Tibial nerve (tissue), 4 donors: ENCODE results near the gene RAB36. TPM values are rescaled to one million over a fixed set of nuclear protein-coding genes. Genes with fewer than 3 reads are reported as not detected.

Source experiments
- DNase-seq, 2 donors: peaks; one replicate each; pipeline ENCODE4 v3.0.0-alpha.2; 2019; ENCODE audit warnings: low spot score in 2 of 2
- H3K27ac ChIP-seq, 4 donors: fragments of 200-600 bp; sonication (generic) in 3 of 4; one replicate each; pipeline ENCODE4 v1.5.1; 2017 to 2019; ENCODE audit warnings: mild to moderate bottlenecking in 1 of 4
- H3K27me3 ChIP-seq, 2 donors: fragments of 200-600 bp; sonication (generic) in 1 of 2; one replicate each; pipeline versions ENCODE4 v1.5.1 to v1.6.0; 2017 to 2019
- H3K36me3 ChIP-seq, 3 donors: fragments of 200-600 bp; sonication (generic); one replicate each; pipeline ENCODE4 v1.5.1; 2018 to 2019
- H3K4me1 ChIP-seq, 4 donors: fragments of 200-600 bp; sonication (generic) in 3 of 4; one replicate each; pipeline ENCODE4 v1.5.1; 2017 to 2019
- H3K4me3 ChIP-seq, 4 donors: fragments of 200-600 bp; sonication (generic) in 3 of 4; one replicate each; pipeline ENCODE4 v1.5.1; 2017 to 2019; ENCODE audit warnings: mild to moderate bottlenecking in 1 of 4, moderate library complexity in 1 of 4
- H3K9me3 ChIP-seq, 4 donors: fragments of 200-600 bp; sonication (generic) in 3 of 4; one replicate each; pipeline ENCODE4 v1.5.1; 2017 to 2019
- EP300 ChIP-seq, 2 donors: sonication (generic); formaldehyde crosslinking; IDR thresholded peaks; one replicate each; pipeline ENCODE4 v1.6.1; 2017; ENCODE audit warnings: antibody characterized with exemption in 2 of 2, mild to moderate bottlenecking in 1 of 2
- POLR2A ChIP-seq, 2 donors: fragments of 450-650 bp; IDR thresholded peaks; one replicate each; pipeline ENCODE4 v1.6.1; 2017; ENCODE audit warnings: antibody characterized with exemption in 2 of 2, mild to moderate bottlenecking in 2 of 2, moderate library complexity in 2 of 2
- whole genome bisulfite sequencing, 2 donors: methylation state at CpG; one replicate each; pipeline ENCODE4 v1.1.5; 2018; 5-methylcytosine and 5-hydroxymethylcytosine counted together
- total RNA-seq, 4 donors: library from RNA; depleted of rRNA; stranded (reverse); fragments of >200 nt; gene quantifications; one replicate each; pipeline ENCODE4 v1.1.0, GENCODE V29; 2016
- TF ChIP-seq, protein P1 (sequence below), 5 experiments: fragments of 200-600 bp in 3 of 5; fragments of 450-650 bp in 2 of 5; sonication (generic) in 3 of 5; IDR thresholded peaks; one replicate each; pipeline ENCODE4 v1.5.1; 2016 to 2019; ENCODE audit warnings: antibody characterized with exemption in 5 of 5, mild to moderate bottlenecking in 3 of 5, moderate library complexity in 2 of 5

The RAB36 gene
- total RNA-seq, 4 donors from 2014 or later = 4.9 to 7.5 (median 6.1) TPM

DNA sequence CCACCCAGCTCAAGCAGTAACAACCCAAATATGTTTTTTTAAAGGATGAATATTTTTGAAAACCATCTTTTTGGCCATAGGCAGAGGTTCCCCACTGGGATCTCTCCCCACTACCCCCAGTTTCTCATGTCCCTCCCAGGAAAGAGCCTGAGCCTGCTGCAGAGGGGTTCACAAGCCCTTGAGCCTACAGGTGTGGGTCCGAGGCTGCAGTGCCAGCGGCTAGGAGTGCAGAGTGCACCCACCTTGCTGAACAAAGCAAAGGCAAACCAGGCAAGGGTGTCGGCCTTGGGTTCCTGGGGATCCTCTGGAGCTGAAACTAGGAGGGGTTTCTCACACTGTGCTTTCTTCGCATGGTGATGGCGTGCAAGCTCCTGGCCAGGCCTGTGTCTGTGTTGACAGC lies 40.0 kb upstream of the RAB36 start:
- Histone ChIP-seq H3K27me3 (no peaks in the 10 kb centered on the region), H3K36me3 (no peaks in the 10 kb centered on the region), H3K4me3 (no peak overlapping the region), H3K27ac (no peak overlapping the region), H3K4me1 (peaks cover 0 to 9% (median 0%) of the 10 kb centered on the region in 4 donors), H3K9me3 (no peaks in the 10 kb centered on the region)
- no peak for DNase-seq
- WGBS, 2 donors = 95 to 97% methylated on average over 5 of the region's 5 CpGs
- TF ChIP-seq POLR2A (IDR thresholded peaks at IDR 0.05) (no peak), EP300 (IDR thresholded peaks at IDR 0.05) (no peak)
- TF ChIP-seq, protein P1, sequence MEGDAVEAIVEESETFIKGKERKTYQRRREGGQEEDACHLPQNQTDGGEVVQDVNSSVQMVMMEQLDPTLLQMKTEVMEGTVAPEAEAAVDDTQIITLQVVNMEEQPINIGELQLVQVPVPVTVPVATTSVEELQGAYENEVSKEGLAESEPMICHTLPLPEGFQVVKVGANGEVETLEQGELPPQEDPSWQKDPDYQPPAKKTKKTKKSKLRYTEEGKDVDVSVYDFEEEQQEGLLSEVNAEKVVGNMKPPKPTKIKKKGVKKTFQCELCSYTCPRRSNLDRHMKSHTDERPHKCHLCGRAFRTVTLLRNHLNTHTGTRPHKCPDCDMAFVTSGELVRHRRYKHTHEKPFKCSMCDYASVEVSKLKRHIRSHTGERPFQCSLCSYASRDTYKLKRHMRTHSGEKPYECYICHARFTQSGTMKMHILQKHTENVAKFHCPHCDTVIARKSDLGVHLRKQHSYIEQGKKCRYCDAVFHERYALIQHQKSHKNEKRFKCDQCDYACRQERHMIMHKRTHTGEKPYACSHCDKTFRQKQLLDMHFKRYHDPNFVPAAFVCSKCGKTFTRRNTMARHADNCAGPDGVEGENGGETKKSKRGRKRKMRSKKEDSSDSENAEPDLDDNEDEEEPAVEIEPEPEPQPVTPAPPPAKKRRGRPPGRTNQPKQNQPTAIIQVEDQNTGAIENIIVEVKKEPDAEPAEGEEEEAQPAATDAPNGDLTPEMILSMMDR (IDR thresholded peaks at IDR 0.05) = no peak

DNA sequence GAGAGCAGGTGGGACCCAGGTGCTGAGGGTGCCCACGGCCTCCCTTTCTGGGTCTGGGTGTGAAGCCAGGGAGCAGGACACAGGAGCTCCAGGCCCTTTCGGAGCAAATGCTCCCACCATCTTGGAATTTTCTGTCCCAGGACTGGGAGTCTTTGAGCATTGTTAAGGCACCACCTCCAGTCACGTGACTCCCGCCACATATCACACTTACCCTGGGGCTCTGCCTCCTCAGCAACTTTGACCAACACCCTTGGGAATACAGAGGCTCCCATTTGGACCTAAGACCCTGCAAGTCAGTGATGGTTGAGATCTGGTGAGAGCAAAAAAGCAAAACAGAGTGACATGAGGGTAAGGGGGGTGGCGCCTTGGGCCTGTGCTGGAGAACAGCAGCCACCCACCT lies 39.4 kb upstream of the RAB36 start:
- 94 to 98% methylated on average over 5 of the region's 5 CpGs for WGBS, 2 donors
- Histone ChIP-seq H3K9me3 (no peaks in the 10 kb centered on the region), H3K27me3 (no peaks in the 10 kb centered on the region), H3K4me1 (peaks cover 0 to 7% (median 0%) of the 10 kb centered on the region in 4 donors), H3K4me3 (no peak overlapping the region), H3K27ac (no peak overlapping the region), H3K36me3 (no peaks in the 10 kb centered on the region)
- no peak for DNase-seq
- TF ChIP-seq, protein P1 (IDR thresholded peaks at IDR 0.05) = no peak
- TF ChIP-seq POLR2A (IDR thresholded peaks at IDR 0.05) = no peak
- no peak for TF ChIP-seq EP300 (IDR thresholded peaks at IDR 0.05)

DNA sequence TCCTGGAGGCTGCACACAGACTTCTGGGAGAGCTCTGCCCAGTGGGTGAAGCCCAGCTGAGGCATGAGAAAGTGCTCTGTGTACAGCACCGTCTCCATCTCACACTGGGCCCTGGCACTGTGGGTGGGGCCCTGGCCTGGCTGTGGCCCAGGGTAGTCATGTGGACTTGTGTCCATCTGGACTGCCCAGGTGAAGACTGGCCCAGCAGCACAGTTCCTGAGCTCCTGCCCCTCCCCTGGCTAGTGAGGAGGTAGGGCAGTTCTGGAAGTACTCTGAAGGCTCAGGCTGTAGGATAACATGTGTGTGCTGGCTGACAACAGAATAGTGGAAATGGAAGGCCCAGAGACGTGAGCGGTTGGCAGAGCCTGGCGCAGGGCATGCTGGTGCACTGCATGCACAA lies 38.9 kb upstream of the RAB36 start:
- TF ChIP-seq, protein P1 (IDR thresholded peaks at IDR 0.05) = no peak
- TF ChIP-seq EP300 (IDR thresholded peaks at IDR 0.05) (no peak), POLR2A (IDR thresholded peaks at IDR 0.05) (no peak)
- H3K4me1 ChIP-seq = peaks cover 0 to 7% (median 0%) of the 10 kb centered on the region in 4 donors
- no peak overlapping the region for H3K4me3 ChIP-seq
- H3K27me3 ChIP-seq = no peaks in the 10 kb centered on the region
- H3K36me3 ChIP-seq = no peaks in the 10 kb centered on the region
- no peak for DNase-seq
- no peaks in the 10 kb centered on the region for H3K9me3 ChIP-seq
- WGBS, 2 donors = 89 to 96% methylated on average over 4 of the region's 4 CpGs
- H3K27ac ChIP-seq = no peak overlapping the region

DNA sequence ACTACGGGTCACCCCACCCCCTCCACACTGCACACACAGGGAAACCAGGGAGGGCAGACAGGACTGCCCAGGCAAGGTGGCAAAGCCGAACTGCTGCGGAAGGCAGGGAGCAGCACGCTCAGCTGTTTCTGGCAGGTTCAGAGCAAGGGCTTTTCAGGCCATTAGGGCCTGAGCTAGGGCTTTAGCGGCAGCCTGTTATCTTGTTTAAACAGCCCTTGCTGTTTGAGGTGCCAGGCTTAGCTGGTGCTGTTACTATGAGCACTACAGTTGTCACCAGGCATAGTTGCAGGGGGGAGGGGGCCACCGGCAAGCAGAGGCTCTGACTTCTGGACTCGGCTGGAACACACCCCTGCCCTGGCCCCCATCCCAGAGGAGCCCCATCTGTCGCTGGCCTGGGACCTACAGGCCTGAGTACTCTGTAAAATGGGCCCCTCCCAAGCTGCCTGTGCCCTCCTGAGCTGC lies 38.3 kb upstream of the RAB36 start:
- Histone ChIP-seq H3K4me3 (no peak overlapping the region), H3K4me1 (peaks cover 0 to 7% (median 0%) of the 10 kb centered on the region in 4 donors), H3K27ac (no peak overlapping the region), H3K27me3 (no peaks in the 10 kb centered on the region), H3K36me3 (no peaks in the 10 kb centered on the region), H3K9me3 (no peaks in the 10 kb centered on the region)
- DNase-seq = no peak
- WGBS, 2 donors = 69 to 87% methylated on average over 3 to 8 of the region's 8 CpGs
- TF ChIP-seq POLR2A (IDR thresholded peaks at IDR 0.05) = no peak
- no peak for TF ChIP-seq EP300 (IDR thresholded peaks at IDR 0.05)
- TF ChIP-seq, protein P1 (IDR thresholded peaks at IDR 0.05) = no peak

DNA sequence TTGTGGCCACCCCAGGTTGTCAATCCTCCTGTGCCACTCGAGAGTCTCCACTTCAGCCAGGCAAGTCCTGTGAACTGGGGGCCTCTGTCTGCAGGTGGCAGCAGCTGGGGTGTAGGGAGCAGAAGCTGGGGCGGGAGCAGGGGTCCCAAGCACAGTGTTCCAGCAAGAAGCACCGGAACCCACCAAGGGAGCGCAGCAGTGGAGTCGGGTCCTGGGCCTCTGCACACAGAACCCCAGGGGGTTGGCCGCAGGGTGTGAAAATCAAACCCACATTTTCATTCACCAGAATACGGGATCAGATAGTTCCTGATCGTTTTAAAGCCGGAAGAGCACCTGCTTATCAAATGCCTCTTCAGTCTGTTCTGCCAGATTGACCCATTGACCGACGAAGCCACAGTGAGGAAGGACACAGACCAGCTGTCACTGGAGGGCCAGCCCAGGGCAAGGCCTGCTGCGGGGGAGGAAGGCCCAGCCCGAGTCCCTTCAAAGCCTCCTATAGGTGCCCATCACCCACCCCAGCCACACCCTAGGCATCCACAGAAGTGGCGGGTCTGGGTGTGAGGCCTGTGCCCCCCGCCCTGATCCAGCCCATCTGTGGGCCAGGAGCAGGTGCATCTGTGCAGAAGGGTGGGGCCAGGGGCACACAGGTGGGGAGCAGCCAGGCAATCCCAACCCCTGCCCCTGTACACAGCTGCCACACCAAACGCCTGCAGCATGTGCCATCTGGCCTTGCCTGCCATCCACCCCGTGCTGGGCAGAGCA lies 37.6 kb upstream of the RAB36 start:
- DNase-seq = no peak
- H3K4me1 ChIP-seq = peaks cover 0 to 2% (median 0%) of the 10 kb centered on the region in 4 donors
- no peaks in the 10 kb centered on the region for H3K27me3 ChIP-seq
- 94 to 98% methylated on average over 9 to 15 of the region's 17 CpGs for WGBS, 2 donors
- no peak overlapping the region for H3K4me3 ChIP-seq
- H3K36me3 ChIP-seq = no peaks in the 10 kb centered on the region
- TF ChIP-seq, protein P1 (IDR thresholded peaks at IDR 0.05) = no peak
- TF ChIP-seq POLR2A (IDR thresholded peaks at IDR 0.05) (no peak), EP300 (IDR thresholded peaks at IDR 0.05) (no peak)
- no peaks in the 10 kb centered on the region for H3K9me3 ChIP-seq
- no peak overlapping the region for H3K27ac ChIP-seq
